BE2C (cell line): ENCODE results near the gene NAA20.

Experiments used
- DNase-seq: peaks from one replicate; pipeline ENCODE4 v3.0.0-alpha.2; 2020
- H3K27me3 ChIP-seq: fragments of 250-450 bp; sonication (Bioruptor Pico); 2 replicates; pipeline ENCODE4 v1.5.1; 2020; ENCODE audit warnings: mild to moderate bottlenecking
- H3K36me3 ChIP-seq: fragments of 250-450 bp; sonication (Bioruptor Pico); 2 replicates; pipeline ENCODE4 v1.5.1; 2020; ENCODE audit warnings: mild to moderate bottlenecking
- H3K4me1 ChIP-seq: fragments of 250-450 bp; sonication (Bioruptor Pico); 2 replicates; pipeline ENCODE4 v1.5.1; 2020
- H3K4me3 ChIP-seq: 2 replicates; pipeline ENCODE4 v1.5.1; 2011; ENCODE audit warnings: low read depth, low read length
- H3K9me3 ChIP-seq: fragments of 250-450 bp; sonication (Bioruptor Pico); 2 replicates; pipeline ENCODE4 v1.5.1; 2020
- TF ChIP-seq, protein P1 (sequence below): IDR thresholded peaks from 2 replicates; pipeline ENCODE4 v1.5.1; 2012; ENCODE audit warnings: mild to moderate bottlenecking, low read depth, low read length

Gene NAA20

DNA sequence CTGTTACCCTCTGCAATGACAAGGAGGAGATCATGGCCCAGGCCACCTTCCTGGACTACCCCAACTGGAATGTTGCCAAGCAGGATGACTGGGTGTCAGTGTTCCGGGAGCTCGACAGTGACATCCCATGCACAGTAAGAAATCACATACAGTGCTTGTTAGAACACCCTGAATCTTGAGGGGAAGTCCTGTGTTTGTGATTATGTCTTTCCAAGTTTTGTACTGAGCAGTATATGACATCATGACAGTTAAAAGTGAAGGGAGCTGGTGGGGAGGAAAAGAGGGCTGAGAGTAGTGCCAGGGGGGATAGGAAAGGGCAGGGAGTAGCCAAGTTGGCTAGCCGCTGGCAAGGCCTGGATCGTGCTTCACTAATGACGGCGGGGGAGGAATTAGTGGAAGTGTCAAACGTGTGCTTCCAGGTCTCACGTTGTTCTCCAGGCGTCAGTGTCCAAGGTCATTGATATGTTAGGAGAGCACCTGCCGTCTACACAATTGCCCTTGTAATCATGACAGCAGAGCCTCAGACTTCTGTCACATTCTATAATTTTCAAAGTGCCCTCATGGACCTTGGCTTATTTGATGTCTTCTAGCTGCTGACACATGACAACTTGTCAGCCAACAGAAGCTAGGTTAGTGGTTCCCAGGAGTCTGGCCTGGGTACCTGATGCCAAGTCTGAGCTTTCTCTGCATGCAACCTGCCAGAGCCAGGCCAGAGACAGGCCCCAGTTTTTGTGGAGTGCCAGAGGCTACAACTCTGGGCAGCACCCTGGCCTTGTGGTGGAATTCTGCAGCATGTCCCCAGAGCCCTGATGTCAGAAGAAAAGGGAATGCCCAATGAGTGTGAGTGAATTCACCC is 53.9 kb downstream of the NAA20 start:
- TF ChIP-seq, protein P1, sequence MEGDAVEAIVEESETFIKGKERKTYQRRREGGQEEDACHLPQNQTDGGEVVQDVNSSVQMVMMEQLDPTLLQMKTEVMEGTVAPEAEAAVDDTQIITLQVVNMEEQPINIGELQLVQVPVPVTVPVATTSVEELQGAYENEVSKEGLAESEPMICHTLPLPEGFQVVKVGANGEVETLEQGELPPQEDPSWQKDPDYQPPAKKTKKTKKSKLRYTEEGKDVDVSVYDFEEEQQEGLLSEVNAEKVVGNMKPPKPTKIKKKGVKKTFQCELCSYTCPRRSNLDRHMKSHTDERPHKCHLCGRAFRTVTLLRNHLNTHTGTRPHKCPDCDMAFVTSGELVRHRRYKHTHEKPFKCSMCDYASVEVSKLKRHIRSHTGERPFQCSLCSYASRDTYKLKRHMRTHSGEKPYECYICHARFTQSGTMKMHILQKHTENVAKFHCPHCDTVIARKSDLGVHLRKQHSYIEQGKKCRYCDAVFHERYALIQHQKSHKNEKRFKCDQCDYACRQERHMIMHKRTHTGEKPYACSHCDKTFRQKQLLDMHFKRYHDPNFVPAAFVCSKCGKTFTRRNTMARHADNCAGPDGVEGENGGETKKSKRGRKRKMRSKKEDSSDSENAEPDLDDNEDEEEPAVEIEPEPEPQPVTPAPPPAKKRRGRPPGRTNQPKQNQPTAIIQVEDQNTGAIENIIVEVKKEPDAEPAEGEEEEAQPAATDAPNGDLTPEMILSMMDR = no peak
- peaks cover 13% of the 10 kb centered on the region for H3K27me3 ChIP-seq
- no peak overlapping the region for H3K4me3 ChIP-seq
- H3K36me3 ChIP-seq = no peaks in the 10 kb centered on the region
- H3K4me1 ChIP-seq = no peaks in the 10 kb centered on the region
- no peak for DNase-seq
- H3K9me3 ChIP-seq = no peaks in the 10 kb centered on the region

DNA sequence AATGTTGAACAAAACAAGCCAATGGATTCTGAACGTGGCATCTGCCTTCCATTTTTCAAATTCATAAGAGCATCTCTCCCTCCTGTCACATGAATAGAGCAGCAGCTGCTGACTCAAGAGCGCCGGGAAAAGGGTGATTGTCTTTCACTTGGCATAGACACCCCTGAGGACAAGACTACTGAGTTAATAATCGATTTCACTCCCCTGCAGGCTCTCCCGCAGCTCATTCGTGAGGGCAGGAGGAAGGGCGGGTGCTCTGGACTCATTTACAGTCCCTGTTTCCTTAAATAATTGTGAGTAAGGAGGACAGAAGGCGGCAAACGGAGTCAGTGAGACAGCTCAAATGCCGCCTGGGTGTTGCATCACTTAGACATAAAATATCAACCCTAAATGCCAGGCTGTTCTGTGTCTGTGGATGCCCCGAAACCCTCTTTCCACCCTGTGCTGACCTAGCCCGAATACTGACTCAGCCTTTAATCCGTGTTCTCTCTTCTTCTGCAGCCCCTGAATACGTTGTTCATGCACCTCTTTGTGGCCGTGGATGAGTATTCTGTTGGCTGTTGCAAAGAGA is 56.7 kb downstream of the NAA20 start:
- H3K4me3 ChIP-seq = no peak overlapping the region
- TF ChIP-seq, protein P1 = no peak
- H3K36me3 ChIP-seq = no peaks in the 10 kb centered on the region
- no peaks in the 10 kb centered on the region for H3K4me1 ChIP-seq
- no peak for DNase-seq
- no peaks in the 10 kb centered on the region for H3K9me3 ChIP-seq
- peaks cover 13% of the 10 kb centered on the region for H3K27me3 ChIP-seq

DNA sequence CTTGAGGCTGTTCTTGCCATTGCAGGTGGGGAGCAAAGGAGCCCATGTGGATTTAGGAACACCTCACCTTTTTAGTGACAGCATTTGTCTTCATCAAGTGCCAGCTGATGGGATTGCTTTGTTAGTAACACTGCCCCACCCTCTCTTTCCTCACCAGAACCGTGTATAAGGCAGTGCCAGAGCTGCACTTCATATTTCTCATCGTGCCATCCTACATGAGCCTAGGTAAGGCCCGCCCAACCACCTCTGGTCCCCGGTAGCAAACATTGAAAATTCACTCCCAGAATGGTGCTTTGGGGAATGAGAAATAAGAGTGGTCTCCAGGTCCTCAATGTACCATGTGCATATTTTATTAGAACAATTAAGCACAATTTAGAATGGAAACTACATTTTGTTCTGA is 57.9 kb downstream of the NAA20 start:
- no peak overlapping the region for H3K4me3 ChIP-seq
- DNase-seq = no peak
- H3K27me3 ChIP-seq = peaks cover 13% of the 10 kb centered on the region
- TF ChIP-seq, protein P1 = no peak
- H3K4me1 ChIP-seq = no peaks in the 10 kb centered on the region
- no peaks in the 10 kb centered on the region for H3K36me3 ChIP-seq
- no peaks in the 10 kb centered on the region for H3K9me3 ChIP-seq

DNA sequence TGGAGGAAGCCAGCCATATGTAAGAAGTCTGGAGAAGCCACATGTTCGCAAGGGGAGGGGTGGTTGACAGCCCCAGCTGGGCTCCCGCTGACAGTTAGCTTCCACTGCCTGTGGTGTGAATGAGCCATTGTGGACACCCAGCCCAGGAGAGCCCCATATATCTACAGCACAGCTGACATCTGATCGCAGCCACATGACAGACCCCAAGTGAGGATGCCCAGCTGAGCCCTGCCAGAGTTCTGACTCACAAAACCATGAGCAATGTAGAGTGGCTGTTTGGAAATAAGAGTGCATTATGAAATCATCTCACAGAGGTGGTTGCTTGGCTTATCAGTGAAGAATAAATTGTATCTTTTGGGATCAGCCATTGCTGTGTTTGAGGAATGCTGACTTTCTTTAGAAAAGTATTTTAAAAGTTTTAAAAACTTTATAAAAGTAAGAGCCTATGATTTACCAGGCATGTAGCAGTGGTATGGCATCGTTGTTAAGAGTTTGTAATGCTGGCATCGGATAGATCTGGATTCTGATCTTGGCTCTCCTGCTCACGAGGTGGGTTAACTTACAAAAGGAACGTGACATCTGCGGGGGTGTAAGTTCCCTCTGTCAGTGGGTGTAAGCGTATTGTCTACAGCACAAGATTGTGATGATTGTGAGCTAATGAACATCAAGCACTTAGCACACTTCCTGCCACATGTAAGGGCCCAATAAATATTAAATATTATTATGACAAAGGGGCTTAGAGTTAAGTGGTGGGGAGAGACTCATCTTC is 59.3 kb downstream of the NAA20 start:
- no peaks in the 10 kb centered on the region for H3K36me3 ChIP-seq

DNA sequence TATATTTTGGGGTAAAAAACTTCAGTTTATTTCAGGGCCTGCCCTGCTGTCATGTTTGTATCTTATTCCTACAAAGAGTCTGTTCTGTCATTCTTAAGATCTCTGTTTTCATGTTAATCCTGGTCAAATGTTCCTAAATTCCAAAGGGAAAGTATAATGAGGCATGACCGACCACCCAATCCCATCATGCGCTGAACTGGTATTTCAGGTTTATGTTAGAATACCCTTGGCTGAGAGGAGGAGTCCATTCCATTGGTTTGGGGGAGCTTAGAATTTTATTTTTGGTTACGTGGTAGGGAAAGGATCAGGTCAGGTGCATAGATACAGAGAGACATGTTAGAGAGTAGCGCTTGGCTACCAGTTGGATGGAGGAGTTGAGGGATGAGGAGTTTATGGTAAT is 60.9 kb downstream of the NAA20 start:
- no peak overlapping the region for H3K4me3 ChIP-seq
- peaks cover 12% of the 10 kb centered on the region for H3K27me3 ChIP-seq
- DNase-seq = no peak
- no peaks in the 10 kb centered on the region for H3K9me3 ChIP-seq
- no peaks in the 10 kb centered on the region for H3K4me1 ChIP-seq
- TF ChIP-seq, protein P1 = no peak
- no peaks in the 10 kb centered on the region for H3K36me3 ChIP-seq

More for the DNA sequence above, 59.3 kb downstream of the NAA20 start:
- DNase-seq = no peak
- Histone ChIP-seq H3K9me3 (no peaks in the 10 kb centered on the region), H3K27me3 (peaks cover 13% of the 10 kb centered on the region), H3K4me3 (no peak overlapping the region), H3K4me1 (no peaks in the 10 kb centered on the region)
- TF ChIP-seq, protein P1 = no peak
